Astrocyte (in vitro differentiated cells and primary cell): ENCODE data around the gene PTK7. TPM values are rescaled to one million over a fixed set of nuclear protein-coding genes. Genes with fewer than 3 reads are reported as not detected.

Experiments
- DNase-seq: peaks from one replicate; pipeline ENCODE4 v3.0.0-alpha.2; 2010; ENCODE audit warnings: low read depth
- FAIRE-seq: peaks from 2 replicates; lab custom pipeline; 2011; peaks lifted over from hg19 to GRCh38; lab: Jason Lieb, UNC
- H2AFZ ChIP-seq: 2 replicates; pipeline ENCODE4 v1.6.0; 2012; ENCODE audit warnings: low read depth, low read length, inconsistent platforms
- H3K27ac ChIP-seq: 2 replicates; pipeline ENCODE4 v1.5.1; 2011; ENCODE audit warnings: low read depth, low read length, inconsistent platforms
- H3K27me3 ChIP-seq: 2 replicates; pipeline ENCODE4 v1.6.0; 2011; ENCODE audit warnings: low read length, inconsistent platforms; ENCODE audit not compliant: insufficient read depth
- H3K36me3 ChIP-seq: 2 replicates; pipeline ENCODE4 v1.5.1; 2011; ENCODE audit warnings: low read length, inconsistent platforms; ENCODE audit not compliant: insufficient read depth
- H3K4me1 ChIP-seq: 2 replicates; pipeline ENCODE4 v1.5.1; 2011; ENCODE audit warnings: low read length, inconsistent platforms; ENCODE audit not compliant: insufficient read depth
- H3K4me2 ChIP-seq: 2 replicates; pipeline ENCODE4 v1.6.0; 2012; ENCODE audit warnings: low read length, inconsistent platforms
- H3K4me3 ChIP-seq: 2 replicates; pipeline ENCODE4 v1.5.1; 2011; ENCODE audit warnings: low read depth, mild to moderate bottlenecking, low read length, inconsistent platforms; ENCODE audit not compliant: insufficient read depth
- H3K79me2 ChIP-seq: 2 replicates; pipeline ENCODE4 v1.6.0; 2012; ENCODE audit warnings: mild to moderate bottlenecking, low read length, inconsistent platforms; ENCODE audit not compliant: insufficient read depth
- H3K9ac ChIP-seq: 2 replicates; pipeline ENCODE4 v1.6.0; 2012; ENCODE audit warnings: mild to moderate bottlenecking, low read length, inconsistent platforms
- H3K9me3 ChIP-seq: 2 replicates; pipeline ENCODE4 v1.5.1; 2012; ENCODE audit warnings: low read depth, mild to moderate bottlenecking, low read length, inconsistent platforms; ENCODE audit not compliant: insufficient read depth
- H4K20me1 ChIP-seq: 2 replicates; pipeline ENCODE4 v1.6.0; 2012; ENCODE audit warnings: low read length, inconsistent platforms; ENCODE audit not compliant: insufficient read depth
- H3K27ac Mint-ChIP-seq: one replicate; pipeline ENCODE4 v1.8.0; 2021; ENCODE audit warnings: mild to moderate bottlenecking, mixed read lengths; ENCODE audit not compliant: unreplicated experiment
- H3K27me3 Mint-ChIP-seq: one replicate; pipeline ENCODE4 v1.8.0; 2021; ENCODE audit warnings: low read depth, mixed read lengths; ENCODE audit not compliant: unreplicated experiment
- H3K36me3 Mint-ChIP-seq: one replicate; pipeline ENCODE4 v1.8.0; 2021; ENCODE audit warnings: low read depth, mixed read lengths; ENCODE audit not compliant: unreplicated experiment
- H3K4me1 Mint-ChIP-seq: one replicate; pipeline ENCODE4 v1.8.0; 2021; ENCODE audit warnings: low read depth, mixed read lengths; ENCODE audit not compliant: unreplicated experiment
- H3K4me3 Mint-ChIP-seq: one replicate; pipeline ENCODE4 v1.8.0; 2021; ENCODE audit warnings: mild to moderate bottlenecking, moderate library complexity, mixed read lengths; ENCODE audit not compliant: unreplicated experiment
- H3K9me3 Mint-ChIP-seq: one replicate; pipeline ENCODE4 v1.8.0; 2021; ENCODE audit warnings: mild to moderate bottlenecking, mixed read lengths; ENCODE audit not compliant: unreplicated experiment
- EZH2 ChIP-seq: IDR thresholded peaks from 2 replicates; pipeline ENCODE4 v1.6.1; 2012; ENCODE audit warnings: mild to moderate bottlenecking, low read length, inconsistent platforms; ENCODE audit not compliant: insufficient read depth
- total RNA-seq: library from RNA; stranded (reverse); gene quantifications from 2 replicates; pipeline ENCODE4 v1.2.1, GENCODE V29; 2021
- TF ChIP-seq, protein P1 (sequence below): IDR thresholded peaks from 2 replicates; pipeline ENCODE4 v1.5.1; 2011; ENCODE audit warnings: low read depth, mild to moderate bottlenecking, inconsistent platforms, low read length, moderate library complexity; ENCODE audit not compliant: insufficient read depth

Gene PTK7
- total RNA-seq, 1 donor from 2014 or later = 506 TPM

DNA sequence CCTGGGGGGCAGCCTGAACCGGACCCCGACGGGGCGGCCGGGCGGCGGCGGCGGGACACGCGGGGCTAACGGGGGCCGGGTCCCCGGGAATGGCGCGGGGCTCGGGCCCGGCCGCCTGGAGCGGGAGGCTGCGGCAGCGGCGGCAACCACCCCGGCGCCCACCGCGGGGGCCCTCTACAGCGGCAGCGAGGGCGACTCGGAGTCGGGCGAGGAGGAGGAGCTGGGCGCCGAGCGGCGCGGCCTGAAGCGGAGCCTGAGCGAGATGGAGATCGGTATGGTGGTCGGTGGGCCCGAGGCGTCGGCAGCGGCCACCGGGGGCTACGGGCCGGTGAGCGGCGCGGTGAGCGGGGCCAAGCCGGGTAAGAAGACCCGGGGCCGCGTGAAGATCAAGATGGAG, 95.6 kb downstream of the PTK7 start:
- H3K4me1 ChIP-seq = peaks cover 24% of the 10 kb centered on the region
- H3K4me3 ChIP-seq = peak overlapping the region; percentile 96
- no peak overlapping the region for H2AFZ ChIP-seq
- no peak for FAIRE-seq
- no peaks in the 10 kb centered on the region for H3K27me3 ChIP-seq
- Mint-ChIP-seq H3K4me3 (peak overlapping the region; percentile 99), H3K4me1 (peaks cover 26% of the 10 kb centered on the region), H3K36me3 (peaks cover 21% of the 10 kb centered on the region), H3K9me3 (no peaks in the 10 kb centered on the region), H3K27me3 (no peaks in the 10 kb centered on the region), H3K27ac (peak overlapping the region; percentile 94)
- peaks cover 40% of the 10 kb centered on the region for H4K20me1 ChIP-seq
- H3K9me3 ChIP-seq = no peaks in the 10 kb centered on the region
- H3K4me2 ChIP-seq = peak overlapping the region; percentile 99
- peaks cover 49% of the 10 kb centered on the region for H3K79me2 ChIP-seq
- peaks cover 19% of the 10 kb centered on the region for H3K36me3 ChIP-seq
- TF ChIP-seq, protein P1, sequence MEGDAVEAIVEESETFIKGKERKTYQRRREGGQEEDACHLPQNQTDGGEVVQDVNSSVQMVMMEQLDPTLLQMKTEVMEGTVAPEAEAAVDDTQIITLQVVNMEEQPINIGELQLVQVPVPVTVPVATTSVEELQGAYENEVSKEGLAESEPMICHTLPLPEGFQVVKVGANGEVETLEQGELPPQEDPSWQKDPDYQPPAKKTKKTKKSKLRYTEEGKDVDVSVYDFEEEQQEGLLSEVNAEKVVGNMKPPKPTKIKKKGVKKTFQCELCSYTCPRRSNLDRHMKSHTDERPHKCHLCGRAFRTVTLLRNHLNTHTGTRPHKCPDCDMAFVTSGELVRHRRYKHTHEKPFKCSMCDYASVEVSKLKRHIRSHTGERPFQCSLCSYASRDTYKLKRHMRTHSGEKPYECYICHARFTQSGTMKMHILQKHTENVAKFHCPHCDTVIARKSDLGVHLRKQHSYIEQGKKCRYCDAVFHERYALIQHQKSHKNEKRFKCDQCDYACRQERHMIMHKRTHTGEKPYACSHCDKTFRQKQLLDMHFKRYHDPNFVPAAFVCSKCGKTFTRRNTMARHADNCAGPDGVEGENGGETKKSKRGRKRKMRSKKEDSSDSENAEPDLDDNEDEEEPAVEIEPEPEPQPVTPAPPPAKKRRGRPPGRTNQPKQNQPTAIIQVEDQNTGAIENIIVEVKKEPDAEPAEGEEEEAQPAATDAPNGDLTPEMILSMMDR = no peak
- no peak for TF ChIP-seq EZH2
- peak overlapping the region; percentile 91 for H3K9ac ChIP-seq
- peak overlapping the region; percentile 73 for H3K27ac ChIP-seq
- DNase-seq = no peak

DNA sequence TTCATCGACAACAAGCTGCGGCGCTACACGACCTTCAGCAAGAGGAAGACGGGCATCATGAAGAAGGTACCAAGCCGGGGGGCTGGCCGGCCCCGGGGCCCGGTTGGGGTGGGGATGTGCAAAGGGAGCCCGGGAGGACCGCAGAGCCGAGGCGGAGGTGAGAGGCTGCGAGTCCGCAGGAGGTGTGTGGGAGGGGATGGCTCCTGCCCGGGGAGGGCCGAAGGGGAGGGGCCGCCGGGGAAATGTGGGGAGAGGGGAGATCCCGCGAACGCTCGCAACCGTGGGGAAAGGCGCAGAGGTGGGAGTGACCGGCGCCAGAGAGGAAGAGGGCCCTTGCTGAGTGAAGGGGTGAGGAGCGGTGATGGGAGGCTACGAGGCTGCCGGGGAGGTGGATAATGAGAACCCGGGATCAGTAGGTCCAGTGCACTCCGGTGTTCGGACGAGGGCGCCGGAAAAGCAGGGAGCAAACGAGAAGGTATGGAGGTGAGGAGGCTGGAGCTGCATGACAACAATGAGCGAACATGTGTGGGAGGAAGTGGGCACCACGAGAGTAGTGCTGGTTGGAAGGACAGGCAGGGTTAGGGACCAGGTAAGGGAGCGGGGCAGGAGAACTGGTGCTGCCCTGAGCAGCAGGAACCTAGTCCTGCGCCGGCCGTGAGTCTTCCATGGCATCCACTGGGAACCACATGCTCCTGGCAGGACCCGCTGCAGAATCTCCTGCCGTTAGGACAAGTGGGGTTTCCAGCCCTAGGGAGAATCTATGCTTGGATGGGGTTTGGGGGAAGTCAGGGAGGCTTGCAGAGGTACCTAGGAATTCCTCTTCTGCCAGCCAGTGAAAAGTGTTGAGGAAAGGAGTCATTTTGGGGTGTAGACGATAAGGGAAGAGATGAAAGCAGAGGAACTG, 96.2 kb downstream of the PTK7 start:
- H2AFZ ChIP-seq = no peak overlapping the region
- peak overlapping the region; percentile 94 for H3K27ac Mint-ChIP-seq
- no peak for DNase-seq
- peaks cover 26% of the 10 kb centered on the region for H3K4me1 Mint-ChIP-seq
- TF ChIP-seq, protein P1 = no peak
- TF ChIP-seq EZH2 = no peak
- H3K79me2 ChIP-seq = peaks cover 53% of the 10 kb centered on the region
- no peaks in the 10 kb centered on the region for H3K27me3 ChIP-seq
- FAIRE-seq = no peak
- peaks cover 21% of the 10 kb centered on the region for H3K36me3 Mint-ChIP-seq
- H3K9me3 ChIP-seq = no peaks in the 10 kb centered on the region
- peak overlapping the region; percentile 99 for H3K4me2 ChIP-seq
- H3K9ac ChIP-seq = peak overlapping the region; percentile 91
- no peaks in the 10 kb centered on the region for H3K9me3 Mint-ChIP-seq
- H3K27ac ChIP-seq = peak overlapping the region; percentile 73
- H3K4me3 ChIP-seq = peak overlapping the region; percentile 96
- H3K27me3 Mint-ChIP-seq = no peaks in the 10 kb centered on the region
- H3K4me3 Mint-ChIP-seq = peak overlapping the region; percentile 99
- peaks cover 23% of the 10 kb centered on the region for H3K36me3 ChIP-seq
- H4K20me1 ChIP-seq = peaks cover 44% of the 10 kb centered on the region
- H3K4me1 ChIP-seq = peaks cover 24% of the 10 kb centered on the region
